Upper lobe of left lung (tissue), 6 donors: ENCODE data around the gene GIMAP2. TPM values are rescaled to one million over a fixed set of nuclear protein-coding genes. Genes with fewer than 3 reads are reported as not detected.

Experiments used
- ATAC-seq, 2 donors: fragments of 200-7000 bp; cut with Tn5 transposase; one replicate each; pipeline ENCODE4 v1.9.1; 2022; ENCODE audit warnings: mild to moderate bottlenecking in 2 of 2, moderate library complexity in 2 of 2; ENCODE audit not compliant: low FRiP score in 2 of 2
- DNase-seq, 2 donors: peaks; one replicate each; pipeline ENCODE4 v3.0.0-alpha.2; 2019 to 2020
- H3K27ac ChIP-seq, 4 donors: fragments of 200-600 bp; sonication (generic); one replicate each; pipeline ENCODE4 v1.5.1; 2016 to 2019
- H3K27me3 ChIP-seq, 4 donors: fragments of 200-600 bp; sonication (generic); one replicate each; pipeline ENCODE4 v1.5.1; 2017 to 2019
- H3K36me3 ChIP-seq, 4 donors: fragments of 200-600 bp; sonication (generic); one replicate each; pipeline ENCODE4 v1.5.1; 2016 to 2019
- H3K4me1 ChIP-seq, 4 donors: fragments of 200-600 bp; sonication (generic); one replicate each; pipeline ENCODE4 v1.5.1; 2018 to 2019
- H3K4me3 ChIP-seq, 4 donors: fragments of 200-600 bp; sonication (generic); one replicate each; pipeline ENCODE4 v1.5.1; 2017 to 2019; ENCODE audit warnings: mild to moderate bottlenecking in 2 of 4, moderate library complexity in 1 of 4
- H3K9me3 ChIP-seq, 4 donors: fragments of 200-600 bp; sonication (generic); one replicate each; pipeline ENCODE4 v1.5.1; 2018 to 2019
- POLR2AphosphoS5 ChIP-seq, 2 donors: sonication (generic); formaldehyde crosslinking; IDR thresholded peaks; one replicate each; pipeline ENCODE4 v1.5.1; 2017; ENCODE audit warnings: antibody characterized with exemption in 2 of 2
- WGBS, 2 donors: methylation state at CpG; one replicate each; pipeline ENCODE4 v1.1.5; 2017 to 2018; 5-methylcytosine and 5-hydroxymethylcytosine counted together
- total RNA-seq, 6 donors: library from RNA; depleted of rRNA in 4 of 6; stranded (reverse); fragments of >200 nt in 4 of 6; gene quantifications; one replicate each; pipeline versions ENCODE4 v1.1.0 to v1.2.1, GENCODE V29; 2016 to 2021
- donor health status: DM: no; HTN: no; CAD: no; lungs with moderate emphysema.
- donor health status: DM: no; HTN: yes; CAD: no; lungs with severe emphysema.

The GIMAP2 gene
- total RNA-seq, 6 donors from 2014 or later, result 15.5 to 34.0 (median 23.0) TPM

DNA sequence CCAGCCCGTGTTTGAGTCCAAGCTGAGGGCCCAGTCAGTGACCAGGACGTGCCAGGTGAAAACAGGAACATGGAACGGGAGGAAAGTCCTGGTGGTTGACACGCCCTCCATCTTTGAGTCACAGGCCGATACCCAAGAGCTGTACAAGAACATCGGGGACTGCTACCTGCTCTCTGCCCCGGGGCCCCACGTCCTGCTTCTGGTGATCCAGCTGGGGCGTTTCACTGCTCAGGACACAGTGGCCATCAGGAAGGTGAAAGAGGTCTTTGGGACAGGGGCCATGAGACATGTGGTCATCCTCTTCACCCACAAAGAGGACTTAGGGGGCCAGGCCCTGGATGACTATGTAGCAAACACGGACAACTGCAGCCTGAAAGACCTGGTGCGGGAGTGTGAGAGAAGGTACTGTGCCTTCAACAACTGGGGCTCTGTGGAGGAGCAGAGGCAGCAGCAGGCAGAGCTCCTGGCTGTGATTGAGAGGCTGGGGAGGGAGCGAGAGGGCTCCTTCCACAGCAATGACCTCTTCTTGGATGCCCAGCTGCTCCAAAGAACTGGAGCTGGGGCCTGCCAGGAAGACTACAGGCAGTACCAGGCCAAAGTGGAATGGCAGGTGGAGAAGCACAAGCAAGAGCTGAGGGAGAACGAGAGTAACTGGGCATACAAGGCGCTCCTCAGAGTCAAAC, 56.9 kb downstream of the GIMAP2 start:
- 75 to 76% methylated on average over 13 to 14 of the region's 14 CpGs for WGBS, 2 donors
- peak overlapping the region in 3 of 4 donors; percentile 43 to 91 (median 89) for H3K27ac ChIP-seq

More for the DNA sequence above, 56.9 kb downstream of the GIMAP2 start:
- Histone ChIP-seq H3K4me3 (peak overlapping the region in 2 of 4 donors; percentile 15 to 58), H3K9me3 (no peaks in the 10 kb centered on the region), H3K4me1 (peaks cover 7 to 26% (median 19%) of the 10 kb centered on the region in 4 donors), H3K27me3 (no peaks in the 10 kb centered on the region), H3K36me3 (peaks cover 0 to 39% (median 24%) of the 10 kb centered on the region in 4 donors)
- DNase-seq (peak in 1 of 2 donors; percentile 36), ATAC-seq (no peak)
- no peak for TF ChIP-seq POLR2AphosphoS5 (IDR thresholded peaks at IDR 0.05)

Other genes with a start within 250 kb of the GIMAP2 start
- gene GIMAP8, start 235.1 kb upstream of the GIMAP2 start, total RNA-seq, result 10 to 100 TPM; 15.6 to 39.6 (median 31.7) TPM
- 10 to 100 TPM; 32.5 to 45.0 (median 36.8) TPM for gene GIMAP7, start 170.8 kb upstream of the GIMAP2 start, total RNA-seq
- gene GIMAP4, start 118.3 kb upstream of the GIMAP2 start, total RNA-seq, result 10 to 100 TPM; 34.0 to 78.9 (median 43.0) TPM
- gene GIMAP6, start 53.3 kb upstream of the GIMAP2 start, total RNA-seq, result 10 to 100 TPM; 24.7 to 62.9 (median 44.2) TPM
- gene GIMAP1, start 30.9 kb downstream of the GIMAP2 start, total RNA-seq, result 10 to 100 TPM in 5 of 6 donors, 1 to 10 TPM in 1; 8.4 to 13.5 (median 12.1) TPM
- 100 to 1,000 TPM in 1 of 6 donors, 10 to 100 TPM in 5; 28.0 to 103 (median 41.3) TPM for gene GIMAP5, start 51.7 kb downstream of the GIMAP2 start, total RNA-seq
- 10 to 100 TPM; 10.5 to 82.8 (median 27.4) TPM for gene TMEM176B, start 114.7 kb downstream of the GIMAP2 start, total RNA-seq
- 10 to 100 TPM in 5 of 6 donors, 1 to 10 TPM in 1; 8.4 to 67.9 (median 16.3) TPM for gene TMEM176A, start 115.1 kb downstream of the GIMAP2 start, total RNA-seq
- under 1 TPM in 2 of 6 donors, not detected in 4; 0.31 to 0.88 TPM for gene AOC1, start 166.8 kb downstream of the GIMAP2 start, total RNA-seq